GM19397 (cell line): Measurements from ENCODE around the gene EXOC4.

Experiments
- ATAC-seq: cut with Tn5 transposase; IDR thresholded peaks from one replicate; pipeline ENCODE4 v1.9.1; 2021; ENCODE audit warnings: mild to moderate bottlenecking, moderate library complexity; ENCODE audit not compliant: unreplicated experiment

Gene EXOC4

DNA sequence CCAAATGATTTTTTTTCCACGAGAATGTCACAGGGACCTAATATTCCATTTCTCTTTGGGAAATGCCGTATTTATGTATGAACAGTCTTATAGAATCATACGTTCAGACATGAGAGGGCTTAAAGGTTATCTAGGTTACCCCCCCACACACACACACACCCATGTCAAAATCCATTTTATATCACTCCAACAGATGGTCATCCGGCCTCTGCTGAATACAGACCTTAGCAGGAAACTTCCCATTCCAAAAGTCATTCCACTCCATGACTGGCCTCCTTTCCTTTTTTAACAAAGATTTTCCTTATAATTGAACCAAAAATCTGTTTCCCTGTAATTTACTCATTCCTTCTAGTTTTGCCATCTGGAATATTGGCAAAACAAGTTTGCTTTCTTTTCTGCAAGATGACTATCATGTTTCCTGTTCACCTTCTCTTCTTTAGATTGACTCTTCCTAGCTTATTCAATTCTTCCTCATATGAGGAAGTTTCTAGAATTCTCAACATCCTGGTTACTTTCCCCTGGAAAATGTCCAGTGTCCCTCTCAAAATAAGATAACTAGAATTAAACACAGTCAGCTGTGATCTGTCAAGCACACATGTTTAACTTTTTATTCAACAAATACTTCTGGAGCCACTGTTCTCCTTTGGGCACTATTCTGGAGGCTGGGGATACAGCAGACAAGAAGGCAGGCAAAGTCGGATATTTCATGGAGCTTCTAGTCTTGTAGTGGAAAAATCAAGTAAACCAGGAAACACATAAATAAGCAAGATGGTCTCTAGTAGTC lies 597.8 kb downstream of the EXOC4 start:
- ATAC-seq, result no peak

DNA sequence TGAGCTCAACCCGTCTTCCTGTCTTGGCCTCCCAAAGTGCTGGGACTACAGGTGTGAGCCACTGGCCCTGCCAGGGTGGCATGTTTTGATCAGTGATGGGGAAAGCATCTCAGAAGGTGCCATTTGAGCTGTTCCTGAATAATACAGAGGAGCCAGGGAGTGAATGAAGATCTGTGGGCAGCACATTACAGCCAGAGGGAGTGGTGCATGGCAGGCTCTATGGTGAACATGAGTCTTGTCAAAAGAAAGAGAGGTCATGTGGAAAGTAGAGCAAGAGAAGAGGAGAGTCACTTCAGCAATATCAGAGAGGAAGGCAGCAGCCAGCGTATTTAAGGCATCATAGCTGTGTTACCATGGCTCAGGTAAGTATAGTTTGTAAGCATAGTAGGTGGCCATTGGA lies 598.5 kb downstream of the EXOC4 start:
- ATAC-seq, result no peak

DNA sequence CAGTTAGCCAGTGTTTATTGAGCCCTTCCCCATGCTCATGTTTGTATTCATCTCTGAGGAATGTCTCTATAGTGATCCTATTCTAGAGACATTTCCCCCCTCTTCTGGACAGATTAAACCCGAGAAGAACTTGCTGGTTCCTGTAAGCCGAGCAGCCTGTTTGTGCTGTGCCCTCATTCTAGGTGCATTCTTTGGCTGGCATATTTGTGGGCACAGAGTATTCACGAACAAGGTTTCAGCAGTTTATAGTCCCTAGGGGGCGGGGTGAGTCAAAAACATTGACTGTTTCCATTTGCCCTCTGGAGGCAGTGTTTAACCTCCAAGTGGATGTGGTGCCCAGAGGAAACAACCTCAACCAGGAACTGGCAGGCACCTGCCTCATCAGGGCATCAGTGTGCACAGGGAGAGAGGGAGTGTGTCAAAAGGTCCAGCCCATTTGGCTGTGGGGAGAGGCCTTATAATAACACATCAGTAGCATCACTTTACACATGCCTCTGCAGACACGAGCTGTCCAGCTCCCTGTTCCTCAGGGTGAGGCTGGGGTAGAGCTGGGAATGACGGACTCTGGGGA lies 600.9 kb downstream of the EXOC4 start:
- no peak for ATAC-seq

DNA sequence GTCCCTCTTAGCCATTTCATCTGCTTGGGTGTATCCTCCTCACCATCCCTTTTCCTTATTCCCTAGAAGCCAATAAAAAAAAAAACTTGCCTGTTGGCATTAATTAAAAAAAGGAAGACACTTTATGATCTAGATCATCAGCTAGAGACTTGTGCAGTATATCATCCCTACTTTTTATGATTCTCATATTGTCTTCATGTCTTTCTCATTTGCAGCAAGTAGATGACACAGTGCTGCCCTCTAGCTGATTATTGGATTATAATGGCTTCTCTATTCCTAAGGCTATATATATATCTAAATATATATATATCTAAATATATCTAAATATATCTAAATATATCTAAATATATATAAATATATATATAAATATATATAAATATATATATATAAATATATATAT lies 601.9 kb downstream of the EXOC4 start:
- no peak for ATAC-seq

DNA sequence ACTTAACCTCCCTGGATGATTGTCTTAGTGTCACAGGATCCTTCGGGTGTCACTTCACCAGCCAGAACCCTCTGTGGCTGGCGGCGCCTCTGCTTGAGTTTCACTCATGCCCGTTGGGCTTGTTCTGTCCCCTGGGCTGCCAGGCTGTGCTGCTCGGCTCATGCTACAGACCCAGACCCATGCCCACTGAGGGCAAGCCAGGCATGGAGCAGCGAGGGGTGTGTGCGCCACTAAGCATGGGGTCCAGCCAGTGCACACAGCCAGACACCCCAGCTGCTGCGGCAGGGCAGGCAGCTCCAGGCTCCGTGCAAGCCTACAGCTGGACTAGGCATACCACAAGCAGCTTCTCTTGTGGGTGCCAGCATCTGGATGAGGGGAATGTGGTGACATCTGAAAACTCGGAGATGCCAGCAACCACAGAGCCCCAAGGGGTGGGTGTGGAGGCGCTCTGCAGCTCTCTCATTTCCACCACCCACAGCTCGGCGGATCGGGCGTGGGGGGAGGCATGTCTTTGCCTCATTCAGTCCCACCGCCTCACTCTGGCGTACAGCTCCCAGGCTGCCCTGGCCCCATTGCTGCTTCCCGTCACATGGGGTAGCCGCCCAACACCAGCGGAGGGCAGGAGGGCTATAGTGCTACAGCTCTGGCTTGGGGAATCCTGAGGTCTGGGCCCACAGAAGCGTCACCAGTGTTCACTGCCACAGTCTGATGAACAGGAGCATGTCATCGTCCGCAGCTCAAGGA lies 604.7 kb downstream of the EXOC4 start:
- ATAC-seq, result no peak

DNA sequence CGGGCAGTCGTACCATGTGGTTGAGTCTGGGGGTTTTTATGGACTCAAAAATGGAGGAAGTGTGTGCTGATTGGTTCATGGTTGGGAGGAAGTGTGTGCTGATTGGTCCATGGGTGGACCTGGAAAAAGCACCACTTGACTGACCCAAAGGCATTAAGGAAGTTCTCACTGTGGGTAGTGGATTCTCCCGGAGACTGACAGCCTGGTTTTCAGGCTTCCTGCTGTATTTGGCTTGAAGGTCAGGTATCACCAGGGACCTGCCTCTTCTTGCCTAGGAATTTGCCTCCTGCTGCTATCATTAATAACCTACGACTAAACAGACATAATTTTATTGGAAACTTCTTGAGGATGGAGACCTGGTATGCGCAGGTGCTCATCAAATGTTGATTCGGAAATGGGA lies 605.4 kb downstream of the EXOC4 start:
- no peak for ATAC-seq

DNA sequence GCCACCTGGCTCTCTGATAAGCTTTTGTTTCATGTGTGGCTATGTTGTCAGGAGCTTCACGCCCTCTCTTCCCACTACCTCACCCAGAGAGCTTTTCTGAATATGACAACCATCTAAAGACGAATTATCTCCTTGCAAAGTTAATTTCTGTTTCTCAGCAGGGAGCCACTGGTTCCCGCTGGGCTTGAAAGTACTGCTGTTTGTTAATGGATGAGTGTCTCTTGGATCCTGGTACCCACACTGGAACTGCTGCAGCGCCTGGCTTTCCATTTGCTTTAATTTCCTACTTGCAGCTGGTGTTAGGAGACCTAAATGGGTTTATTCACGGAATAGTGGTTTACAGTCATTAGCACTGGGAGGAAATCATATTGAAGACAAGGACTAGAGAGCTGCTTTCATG lies 606.4 kb downstream of the EXOC4 start:
- ATAC-seq, result no peak

DNA sequence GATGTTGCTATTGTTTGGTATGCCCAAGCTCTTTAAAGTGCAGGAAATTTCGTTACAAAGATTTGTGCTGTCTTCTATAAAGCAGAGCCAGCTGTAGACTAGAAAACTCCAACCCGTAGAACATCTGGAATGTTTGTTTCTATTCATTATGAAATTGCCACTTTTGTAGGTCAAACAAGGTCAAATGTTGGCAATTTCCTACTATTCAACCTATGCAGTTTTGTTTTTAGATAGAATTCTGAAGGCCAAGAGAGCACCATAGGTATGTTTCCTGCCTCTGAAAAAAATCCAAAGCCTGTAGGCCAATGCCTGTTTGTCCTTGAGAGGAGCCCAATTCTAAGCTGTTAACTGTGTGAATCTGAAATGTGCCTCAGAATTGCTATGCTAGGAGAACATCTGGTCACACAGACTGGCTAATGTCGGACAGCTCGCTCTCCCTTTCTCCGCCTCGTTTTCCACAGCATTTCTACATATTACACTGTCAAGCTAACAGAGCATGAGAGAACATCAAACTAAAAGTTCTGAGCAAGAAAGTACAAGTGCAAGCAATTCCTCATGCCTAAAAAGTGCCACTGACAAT lies 607.1 kb downstream of the EXOC4 start:
- no peak for ATAC-seq

DNA sequence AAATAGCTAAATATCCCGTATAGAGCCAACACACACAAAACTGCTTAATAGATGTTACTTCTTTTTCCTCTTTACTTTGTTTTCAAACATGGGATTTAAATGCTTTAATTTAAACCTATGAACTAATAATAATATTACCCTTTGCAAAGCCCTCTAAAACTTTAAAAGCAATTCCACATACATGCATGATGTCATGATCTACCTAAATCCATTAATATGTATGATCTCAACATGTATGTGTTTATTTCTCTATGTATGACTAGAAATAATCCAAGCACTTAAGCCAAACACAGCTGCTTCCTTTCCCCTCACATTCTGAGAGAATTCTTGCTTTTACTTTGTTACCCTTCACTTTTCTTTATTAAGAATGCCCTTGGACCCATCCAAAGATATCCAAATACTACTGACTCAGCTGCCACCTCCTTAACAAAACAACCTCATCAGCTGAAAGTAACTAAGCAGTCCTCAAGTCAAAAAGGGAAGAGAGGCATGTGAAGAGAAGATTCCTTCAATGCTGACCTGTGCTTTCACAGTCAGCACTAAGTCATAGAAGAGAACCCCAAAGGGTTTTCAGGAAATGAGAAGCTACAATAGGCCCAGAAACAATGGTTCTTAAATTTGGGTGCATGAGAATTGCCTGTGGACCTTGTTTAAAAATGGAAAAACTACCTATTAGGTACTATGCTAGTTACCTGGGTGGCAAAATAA lies 607.9 kb downstream of the EXOC4 start:
- ATAC-seq, result no peak

DNA sequence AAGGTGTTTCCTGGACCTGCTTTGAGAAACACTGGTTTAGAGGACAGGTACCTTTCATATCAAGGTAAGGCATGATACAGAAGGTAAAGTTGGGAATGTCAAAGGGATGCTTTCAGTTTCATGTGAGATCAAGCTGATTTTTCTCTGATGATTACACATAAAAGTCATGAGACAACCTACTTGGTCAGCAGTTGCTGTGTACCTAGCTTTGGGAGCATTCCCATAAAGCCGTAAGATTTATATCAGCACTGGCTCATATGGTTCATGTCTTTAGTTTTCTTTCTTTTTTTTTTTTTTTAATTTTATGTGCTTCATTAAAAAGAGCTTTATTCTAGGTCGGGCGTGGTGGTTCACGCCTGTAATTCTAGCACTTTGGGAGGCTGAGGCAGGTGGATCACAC lies 609.0 kb downstream of the EXOC4 start:
- ATAC-seq, result no peak

DNA sequence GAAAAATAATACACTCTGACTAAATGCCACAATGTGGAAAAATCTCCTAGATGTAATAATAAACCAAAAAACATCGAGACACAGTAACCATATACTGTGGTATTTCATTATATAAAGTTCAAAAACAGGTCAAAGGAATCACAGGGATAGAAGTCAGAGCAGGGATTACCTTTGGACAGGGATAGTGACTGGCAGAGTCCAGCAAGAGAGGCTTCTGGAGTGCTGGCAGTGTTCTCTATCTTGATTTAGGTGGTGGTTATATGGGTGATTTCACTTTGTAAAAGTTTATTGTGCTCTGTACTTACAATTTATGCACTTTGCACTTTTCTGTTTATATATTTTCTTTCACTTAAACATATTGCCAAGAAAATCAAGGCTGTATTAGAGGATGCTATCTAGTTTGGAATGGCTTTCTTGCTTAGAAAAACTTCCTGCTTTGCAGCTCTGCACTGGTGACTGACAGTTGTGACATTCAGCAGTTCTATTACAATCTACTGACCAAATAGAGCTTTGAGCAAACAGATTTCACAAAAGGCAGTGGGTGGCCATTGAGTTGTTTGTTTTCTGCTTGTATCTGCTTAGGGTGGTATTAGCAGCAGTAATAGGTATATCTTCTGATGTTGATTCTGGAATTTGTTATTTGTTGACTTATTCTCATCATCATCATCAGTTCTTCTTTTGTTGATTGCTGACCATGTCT lies 610.6 kb downstream of the EXOC4 start:
- no peak for ATAC-seq

DNA sequence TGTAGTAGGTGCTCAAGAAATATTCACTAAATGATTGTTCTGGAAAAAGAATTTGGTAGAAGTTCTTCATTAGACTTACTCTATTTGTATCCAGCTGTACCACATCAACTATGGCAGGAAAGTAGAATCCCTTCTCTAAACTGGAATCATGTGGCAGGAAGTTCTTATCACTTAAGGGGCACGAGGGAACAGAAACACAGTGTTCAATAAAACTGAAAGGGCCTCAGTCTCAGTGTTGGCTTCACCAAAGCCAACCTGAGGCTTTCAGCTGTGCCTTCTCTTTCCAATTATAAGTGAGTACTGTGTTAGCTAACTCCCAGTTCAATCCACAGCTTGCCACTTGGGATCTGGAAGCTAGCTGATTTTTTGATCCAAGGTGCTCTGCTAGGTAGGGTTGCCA lies 616.7 kb downstream of the EXOC4 start:
- no peak for ATAC-seq

DNA sequence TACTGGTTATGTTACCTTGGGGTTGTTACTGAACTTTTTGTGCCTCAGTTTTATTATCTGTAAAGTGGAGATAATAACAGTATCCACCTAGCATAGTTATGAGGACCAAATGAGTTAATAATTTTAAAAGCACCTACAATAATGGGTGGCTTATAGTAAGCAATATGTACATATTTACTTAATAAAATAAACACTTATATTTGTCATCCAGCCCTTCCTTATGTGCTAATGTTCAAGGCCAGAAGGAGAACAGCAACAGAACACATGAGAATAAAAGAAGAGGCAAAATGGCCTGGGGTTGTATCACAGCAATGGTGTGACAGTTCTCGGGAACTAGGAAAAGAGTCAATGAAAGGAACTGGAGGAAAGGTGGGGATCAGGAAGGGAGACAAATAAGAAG lies 618.9 kb downstream of the EXOC4 start:
- ATAC-seq, result no peak

DNA sequence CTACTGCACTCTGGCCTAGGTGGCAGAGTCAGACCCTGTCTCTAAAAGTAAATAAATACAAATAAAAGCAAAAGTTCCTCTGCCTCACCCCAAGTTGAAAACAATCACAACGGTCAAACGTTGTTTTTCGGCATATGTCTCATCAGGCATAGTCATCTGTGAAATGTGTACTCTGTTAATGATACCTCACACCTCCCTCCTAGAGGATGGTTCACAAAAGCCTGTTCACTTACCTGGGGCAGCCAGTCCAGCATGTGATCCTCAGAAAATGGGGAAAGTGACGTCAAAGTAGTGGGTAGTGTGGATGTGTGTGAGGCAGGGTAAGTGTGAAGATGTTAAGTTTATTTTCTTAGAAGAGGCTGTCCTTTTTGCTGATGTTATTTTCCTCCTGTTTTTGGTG lies 620.3 kb downstream of the EXOC4 start:
- ATAC-seq, result no peak

DNA sequence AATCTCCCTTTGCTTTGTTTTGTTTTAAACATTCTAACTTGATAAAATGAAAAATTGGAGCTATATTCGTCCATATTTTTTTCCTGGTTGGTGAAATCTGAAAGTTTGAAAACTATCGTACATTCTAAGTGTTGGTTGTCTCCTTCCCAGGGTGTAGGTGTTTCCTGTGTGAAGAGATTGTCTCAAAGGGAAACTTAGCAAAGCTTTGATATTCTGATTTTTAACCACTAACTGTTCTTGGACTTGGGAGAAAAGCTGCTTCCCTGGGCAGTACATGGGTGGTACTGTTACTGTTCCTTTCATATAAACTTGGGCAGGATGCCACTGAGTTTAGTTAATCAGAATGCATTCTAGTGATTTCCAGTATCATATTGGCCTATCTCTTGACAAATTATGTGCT lies 620.8 kb downstream of the EXOC4 start:
- ATAC-seq, result no peak

DNA sequence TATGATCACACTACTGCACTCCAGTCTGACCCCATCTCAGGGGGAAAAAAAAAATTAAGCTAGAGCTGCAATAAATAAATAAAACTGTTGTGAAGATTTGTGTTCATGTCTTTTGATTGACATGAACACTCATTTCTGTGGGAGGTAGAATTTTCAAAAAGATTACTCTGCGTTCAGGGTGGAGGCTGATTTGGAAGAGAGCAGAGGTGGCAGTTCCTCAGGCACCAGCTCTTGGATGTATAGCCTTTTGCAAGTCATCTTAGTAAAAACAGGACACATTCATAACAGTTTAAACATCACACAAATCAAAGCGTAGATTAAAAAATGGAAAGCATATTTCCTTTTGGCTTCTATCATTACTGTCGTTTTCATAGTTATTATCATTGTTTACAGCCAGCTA lies 630.7 kb downstream of the EXOC4 start:
- no peak for ATAC-seq

DNA sequence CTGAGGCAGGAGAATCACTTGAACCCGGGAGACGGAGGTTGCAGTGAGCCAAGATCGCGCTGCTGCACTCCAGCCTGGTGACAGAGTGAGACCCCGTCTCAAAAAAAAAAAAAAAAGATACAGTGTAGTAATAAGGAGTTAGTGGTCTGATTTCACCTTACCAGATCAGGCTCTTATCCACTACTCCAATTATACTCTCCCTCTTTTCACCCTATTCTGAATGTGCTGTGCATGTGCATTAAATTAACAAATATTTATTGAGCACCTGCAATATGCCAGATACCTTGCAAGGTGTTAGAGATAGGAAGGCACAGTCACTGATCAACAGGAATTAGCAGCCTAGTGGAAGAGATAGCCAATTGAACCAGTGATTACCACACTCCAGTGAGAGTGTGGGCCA lies 632.3 kb downstream of the EXOC4 start:
- no peak for ATAC-seq

DNA sequence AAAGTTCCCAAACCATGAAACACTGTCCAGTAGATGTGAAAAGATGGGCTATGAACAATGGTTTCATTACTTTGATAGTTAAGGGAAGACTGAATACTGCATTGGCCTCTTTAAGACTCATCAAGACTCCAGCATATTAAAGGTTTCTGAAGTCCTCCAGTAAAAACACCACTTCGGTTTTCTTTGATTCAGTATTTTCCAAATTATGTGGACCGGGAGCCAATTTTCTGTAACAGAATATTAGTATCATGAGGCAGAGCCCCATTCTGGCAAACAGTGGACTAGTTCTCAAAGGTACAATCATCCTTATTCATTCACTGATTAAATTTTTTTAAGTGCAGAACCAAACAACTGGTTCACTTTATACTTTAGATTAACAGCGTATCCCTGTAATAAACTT lies 633.2 kb downstream of the EXOC4 start:
- ATAC-seq, result no peak

DNA sequence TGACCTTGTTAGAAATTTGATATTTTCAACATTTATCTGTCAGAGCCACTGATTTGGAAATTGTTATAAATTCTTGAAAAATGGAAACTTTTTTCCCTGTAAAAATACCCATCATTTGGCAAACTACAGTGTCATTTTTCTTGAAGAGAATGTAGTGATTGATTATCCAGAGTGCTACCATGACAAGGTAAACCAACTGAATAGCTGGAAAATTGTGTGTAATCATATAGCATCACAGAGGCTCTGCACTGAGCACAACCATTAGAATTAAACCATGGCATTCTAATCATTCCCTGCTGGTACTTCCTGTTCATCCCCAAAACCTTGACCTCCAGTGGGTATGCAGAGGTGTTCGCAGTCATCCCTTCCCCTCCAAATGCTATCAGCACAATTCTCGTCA lies 633.9 kb downstream of the EXOC4 start:
- ATAC-seq, result no peak

DNA sequence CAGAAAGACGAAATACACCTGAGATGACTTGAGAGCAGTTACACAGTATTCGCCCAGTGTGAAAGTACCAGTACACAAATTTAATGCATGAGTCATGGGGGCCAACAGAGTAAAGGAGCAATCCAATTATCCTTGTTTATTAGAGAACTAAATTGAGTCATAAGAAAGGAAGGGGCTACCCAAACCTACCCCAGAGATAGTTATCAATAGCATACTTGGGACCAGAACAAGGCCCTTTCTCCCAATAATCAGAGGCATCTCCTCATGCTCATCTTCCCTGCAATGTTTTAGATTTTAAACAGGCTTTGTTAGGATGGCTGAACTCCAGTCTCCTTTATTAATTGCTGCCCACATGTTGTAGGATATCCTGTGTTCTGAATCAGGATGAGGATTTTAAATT lies 634.6 kb downstream of the EXOC4 start:
- ATAC-seq, result no peak
